ENCODE data around the gene C11orf68. TPM values are rescaled to one million over a fixed set of nuclear protein-coding genes. Genes with fewer than 3 reads are reported as not detected.

Gene C11orf68
- total RNA-seq, 4 donors from 2014 or later: 18.5 to 20.5 (median 19.4) TPM

- TF ChIP-seq CTCF (IDR thresholded peaks at IDR 0.05; ENCODE audit: low read depth): no peak
Observed at GRCh38 chr11:65941720-65942310, 23.0 kb upstream of the C11orf68 start.

- no peak for TF ChIP-seq CTCF (IDR thresholded peaks at IDR 0.05; ENCODE audit: low read depth)
Observed at GRCh38 chr11:65937766-65938165, 18.9 kb upstream of the C11orf68 start.

- no peak for TF ChIP-seq CTCF (IDR thresholded peaks at IDR 0.05; ENCODE audit: low read depth)
Observed at GRCh38 chr11:65934014-65934413, 15.2 kb upstream of the C11orf68 start.

- no peak for TF ChIP-seq CTCF (IDR thresholded peaks at IDR 0.05; ENCODE audit: low read depth)
Observed at GRCh38 chr11:65932558-65932919, 13.7 kb upstream of the C11orf68 start.

- TF ChIP-seq CTCF (IDR thresholded peaks at IDR 0.05; ENCODE audit: low read depth): no peak
Observed at GRCh38 chr11:65931773-65932557, 13.1 kb upstream of the C11orf68 start.

GRCh38 chr11:65928667-65929066, 9.8 kb upstream of the C11orf68 start:
- no peak for TF ChIP-seq CTCF (IDR thresholded peaks at IDR 0.05; ENCODE audit: low read depth)

- TF ChIP-seq CTCF (IDR thresholded peaks at IDR 0.05; ENCODE audit: low read depth): no peak
Observed at GRCh38 chr11:65927904-65928397, 9.1 kb upstream of the C11orf68 start.

All from subcutaneous adipose tissue (tissue), 4 donors.